GM06990 (cell line): Measurements from ENCODE around the gene SLC2A13.

Source experiments
- DNase-seq: peaks from one replicate; pipeline ENCODE4 v3.0.0-alpha.2; 2011; ENCODE audit not compliant: insufficient read length; ENCODE audit errors: extremely low read depth
- H3K27me3 ChIP-seq: replicated peaks from 2 replicates; pipeline ENCODE4 v1.6.0; 2011; ENCODE audit warnings: low read length; ENCODE audit not compliant: control insufficient read depth, insufficient read depth
- H3K36me3 ChIP-seq: 2 replicates; pipeline ENCODE4 v1.5.1; 2011; ENCODE audit warnings: low read length; ENCODE audit not compliant: control insufficient read depth, insufficient read depth
- H3K4me3 ChIP-seq: replicated peaks from 2 replicates; pipeline ENCODE4 v1.5.1; 2011; ENCODE audit warnings: low read depth, mild to moderate bottlenecking, control low read depth, low read length
- CTCF ChIP-seq: IDR thresholded peaks from 2 replicates; pipeline ENCODE4 v1.5.1; 2011; ENCODE audit warnings: low read length, control low read depth, mild to moderate bottlenecking, inconsistent platforms; ENCODE audit not compliant: insufficient read depth, poor library complexity, severe bottlenecking

SLC2A13 gene

GRCh38 chr12:40137252-40137651 lies 31.4 kb upstream of the SLC2A13 start:
- H3K4me3 ChIP-seq = no peak overlapping the region
- H3K36me3 ChIP-seq = no peaks in the 10 kb centered on the region
- TF ChIP-seq CTCF = no peak
- DNase-seq = peak; percentile 13
- no peaks in the 10 kb centered on the region for H3K27me3 ChIP-seq

GRCh38 chr12:40127408-40127807 lies 21.5 kb upstream of the SLC2A13 start:
- no peak for DNase-seq
- no peak for TF ChIP-seq CTCF
- Histone ChIP-seq H3K4me3 (no peak overlapping the region), H3K36me3 (no peaks in the 10 kb centered on the region), H3K27me3 (no peaks in the 10 kb centered on the region)

GRCh38 chr12:40123496-40123895 lies 17.6 kb upstream of the SLC2A13 start:
- no peak for DNase-seq
- Histone ChIP-seq H3K27me3 (no peaks in the 10 kb centered on the region), H3K36me3 (no peaks in the 10 kb centered on the region), H3K4me3 (no peak overlapping the region)
- no peak for TF ChIP-seq CTCF

- no peak for DNase-seq
- TF ChIP-seq CTCF = no peak
- Histone ChIP-seq H3K36me3 (no peaks in the 10 kb centered on the region), H3K4me3 (no peak overlapping the region), H3K27me3 (no peaks in the 10 kb centered on the region)
Measured at GRCh38 chr12:40122842-40123241, 17.0 kb upstream of the SLC2A13 start.

- Histone ChIP-seq H3K4me3 (no peak overlapping the region), H3K36me3 (no peaks in the 10 kb centered on the region), H3K27me3 (no peaks in the 10 kb centered on the region)
- DNase-seq = peak; percentile 59
- no peak for TF ChIP-seq CTCF
Measured at GRCh38 chr12:40117818-40118217, 11.9 kb upstream of the SLC2A13 start.

GRCh38 chr12:40110586-40110985 lies 4.7 kb upstream of the SLC2A13 start:
- TF ChIP-seq CTCF = no peak
- no peak for DNase-seq
- Histone ChIP-seq H3K4me3 (no peak overlapping the region), H3K36me3 (no peaks in the 10 kb centered on the region), H3K27me3 (no peaks in the 10 kb centered on the region)
